IMR-90 (cell line): Measurements from ENCODE around the gene KCNH6. TPM values are rescaled to one million over a fixed set of nuclear protein-coding genes. Genes with fewer than 3 reads are reported as not detected.

Experiments used
- ATAC-seq: fragments of 200-7000 bp; cut with Tn5 transposase; 2 replicates; pipeline ENCODE4 v1.9.1; 2020; ENCODE audit warnings: low read depth, mild to moderate bottlenecking, moderate library complexity
- BruUV-seq: library from RNA; stranded (reverse); fragments of 400-500 nt; replicated peaks from 2 replicates; lab custom pipeline; 2021; lab: Mats Ljungman, UMichigan
- CTCF ChIA-PET: fragments of 300-600 bp; formaldehyde crosslinking; extraction: SDS; loops from one replicate; lab custom pipeline; 2021; ENCODE audit warnings: antibody characterized with exemption; lab: Yijun Ruan, JAX
- POLR2A ChIA-PET: fragments of 300-600 bp; sonication (Branson Sonifier 250); formaldehyde crosslinking; loops from one replicate; lab custom pipeline; 2022; ENCODE audit warnings: antibody characterized with exemption; ENCODE audit not compliant: unreplicated experiment; lab: Charles Lee
- DNase-seq: peaks from one replicate; pipeline ENCODE4 v3.0.0; 2013
- H2AFZ ChIP-seq: replicated peaks from 2 replicates; pipeline ENCODE3; 2013; ENCODE audit warnings: low read length, mild to moderate bottlenecking; ENCODE audit not compliant: poor library complexity
- H2AK5ac ChIP-seq: 2 replicates; pipeline ENCODE4 v1.6.1; 2013; ENCODE audit warnings: low read depth, low read length, inconsistent platforms
- H2AK9ac ChIP-seq: replicated peaks from 2 replicates; pipeline ENCODE3; 2013; ENCODE audit warnings: mild to moderate bottlenecking, low read depth, low read length, moderate library complexity; ENCODE audit not compliant: poor library complexity
- H2BK120ac ChIP-seq: 2 replicates; pipeline ENCODE4 v1.6.1; 2013; ENCODE audit warnings: low read depth, low read length, inconsistent platforms
- H2BK15ac ChIP-seq: 3 replicates; pipeline ENCODE4 v1.6.1; 2013; ENCODE audit warnings: low read depth, low read length, inconsistent platforms
- H2BK20ac ChIP-seq: 2 replicates; pipeline ENCODE4 v1.6.1; 2013; ENCODE audit warnings: low read depth, mild to moderate bottlenecking, inconsistent platforms, low read length, moderate library complexity
- H2BK5ac ChIP-seq: 2 replicates; pipeline ENCODE4 v1.6.1; 2013; ENCODE audit warnings: mild to moderate bottlenecking, low read depth, low read length, inconsistent platforms; ENCODE audit not compliant: poor library complexity, severe bottlenecking
- H3K14ac ChIP-seq: replicated peaks from 2 replicates; pipeline ENCODE4 v1.6.1; 2013; ENCODE audit warnings: low read depth, low read length, inconsistent platforms
- H3K18ac ChIP-seq: 2 replicates; pipeline ENCODE4 v1.6.1; 2013; ENCODE audit warnings: low read depth, low read length, control low read depth
- H3K23ac ChIP-seq: 2 replicates; pipeline ENCODE4 v1.6.1; 2013; ENCODE audit warnings: low read depth, low read length, inconsistent platforms
- H3K27ac ChIP-seq: 2 replicates; pipeline ENCODE4 v1.5.1; 2013; ENCODE audit warnings: mild to moderate bottlenecking, control low read depth, low read length; ENCODE audit not compliant: insufficient read depth
- H3K27me3 ChIP-seq: 2 replicates; pipeline ENCODE4 v1.6.1; 2013; ENCODE audit warnings: low read length; ENCODE audit not compliant: control insufficient read depth, insufficient read depth
- H3K36me3 ChIP-seq: 2 replicates; pipeline ENCODE4 v1.6.1; 2013; ENCODE audit warnings: low read length, mixed read lengths; ENCODE audit not compliant: control insufficient read depth, insufficient read depth
- H3K4ac ChIP-seq: 2 replicates; pipeline ENCODE4 v1.6.1; 2013; ENCODE audit warnings: low read depth, low read length, inconsistent platforms
- H3K4me1 ChIP-seq: 2 replicates; pipeline ENCODE4 v1.6.1; 2013; ENCODE audit warnings: low read length, mixed read lengths; ENCODE audit not compliant: control insufficient read depth, insufficient read depth
- H3K4me2 ChIP-seq: 2 replicates; pipeline ENCODE4 v1.6.1; 2013; ENCODE audit warnings: low read depth, mild to moderate bottlenecking, control low read depth, low read length, moderate library complexity
- H3K4me3 ChIP-seq: 2 replicates; pipeline ENCODE4 v1.5.1; 2013; ENCODE audit warnings: low read depth, mild to moderate bottlenecking, control low read depth, low read length, moderate library complexity; ENCODE audit not compliant: insufficient read depth
- H3K56ac ChIP-seq: 2 replicates; pipeline ENCODE4 v1.6.1; 2013; ENCODE audit warnings: low read length, inconsistent platforms; ENCODE audit not compliant: insufficient read depth; ENCODE audit errors: extremely low read depth
- H3K79me1 ChIP-seq, 2 experiments: 2 replicates each; pipeline ENCODE4 v1.6.1; 2013; ENCODE audit warnings: low read length in 2 of 2, inconsistent platforms in 1 of 2, low read depth in 1 of 2
- H3K9ac ChIP-seq: 2 replicates; pipeline ENCODE4 v1.6.1; 2013; ENCODE audit warnings: low read depth, low read length, control low read depth
- H3K9me1 ChIP-seq: 2 replicates; pipeline ENCODE4 v1.6.1; 2013; ENCODE audit warnings: low read length, inconsistent platforms; ENCODE audit not compliant: insufficient read depth
- H3K9me3 ChIP-seq: 2 replicates; pipeline ENCODE4 v1.6.1; 2013; ENCODE audit warnings: low read length; ENCODE audit not compliant: control insufficient read depth, insufficient read depth
- H4K20me1 ChIP-seq: 2 replicates; pipeline ENCODE4 v1.6.1; 2013; ENCODE audit warnings: low read length, inconsistent platforms; ENCODE audit not compliant: insufficient read depth
- H4K5ac ChIP-seq: 2 replicates; pipeline ENCODE4 v1.6.1; 2013; ENCODE audit warnings: mild to moderate bottlenecking, low read depth, low read length, control low read depth
- H4K8ac ChIP-seq, 2 experiments: 2 replicates each; pipeline ENCODE4 v1.6.1; 2013; ENCODE audit warnings: low read depth in 2 of 2, low read length in 2 of 2, control low read depth in 1 of 2, inconsistent platforms in 1 of 2
- H4K91ac ChIP-seq: 2 replicates; pipeline ENCODE4 v1.6.1; 2013; ENCODE audit warnings: low read depth, low read length, inconsistent platforms; ENCODE audit not compliant: insufficient read depth
- CEBPB ChIP-seq: IDR thresholded peaks from 2 replicates; pipeline ENCODE4 v1.6.1; 2012; ENCODE audit warnings: low read depth, low read length, improper control_type of control experiment
- CTCF ChIP-seq: conservative IDR thresholded peaks from 2 replicates; pipeline ENCODE4 v1.5.1; 2012; ENCODE audit warnings: mild to moderate bottlenecking, low read depth, low read length, improper control_type of control experiment
- ELK1 ChIP-seq: fragments of 150-350 bp; IDR thresholded peaks from 2 replicates; pipeline ENCODE4 v1.6.1; 2016; ENCODE audit warnings: low read depth, mild to moderate bottlenecking, low read length, moderate library complexity, borderline replicate concordance
- NFE2L2 ChIP-seq: fragments of 150-350 bp; IDR thresholded peaks from 2 replicates; pipeline ENCODE4 v1.6.1; 2016; ENCODE audit warnings: low read depth, mild to moderate bottlenecking, low read length
- POLR2A ChIP-seq: IDR thresholded peaks from 2 replicates; pipeline ENCODE4 v1.6.1; 2012; ENCODE audit warnings: mild to moderate bottlenecking, low read depth, low read length
- RCOR1 ChIP-seq: IDR thresholded peaks from 2 replicates; pipeline ENCODE4 v1.6.1; 2012; ENCODE audit warnings: mild to moderate bottlenecking, low read length, improper control_type of control experiment; ENCODE audit not compliant: insufficient replicate concordance
- SMC3 ChIP-seq: fragments of 150-350 bp; IDR thresholded peaks from 2 replicates; pipeline ENCODE4 v1.6.1; 2016; ENCODE audit warnings: low read depth, mild to moderate bottlenecking, antibody characterized with exemption, low read length, moderate library complexity
- WGBS, 2 experiments: methylation state at CpG; one replicate each; pipeline versions ENCODE4 v1.1.5 to v1.1.7; 2013; ENCODE audit warnings: missing lambda C conversion rate in 2 of 2; ENCODE audit not compliant: insufficient read length in 1 of 2; ENCODE audit errors: extremely low coverage in 2 of 2; 5-methylcytosine and 5-hydroxymethylcytosine counted together
- dilution Hi-C: fragments of 300-500 bp; cut with HindIII; formaldehyde crosslinking; loops from one replicate; pipeline ENCODE4 v1.14.3; 2018; ENCODE audit warnings: low sequenced_read_pairs; ENCODE audit not compliant: unreplicated experiment
- in situ Hi-C: fragments of 300-500 bp; cut with MboI; formaldehyde crosslinking; loops from 3 replicates; pipeline ENCODE4 v1.14.3; 2019; ENCODE audit warnings: low sequenced_read_pairs, inconsistent platforms, mixed read lengths
- intact Hi-C: fragments of 100-400 bp; cut with micrococcal nuclease; formaldehyde crosslinking; loops from 2 replicates; pipeline ENCODE4 v1.10.0; 2022
- polyA plus RNA-seq, 3 experiments: library from polyadenylated mRNA; depleted of rRNA; stranded (reverse); fragments of >200 nt; gene quantifications; 2 replicates each; pipeline ENCODE4 v1.2.3, GENCODE V29; 2012; ENCODE audit warnings: low replicate concordance in 1 of 3
- total RNA-seq: library from RNA; depleted of rRNA; stranded (reverse); fragments of >200 nt; gene quantifications from 2 replicates; pipeline ENCODE4 v1.2.3, GENCODE V29; 2012
- TF ChIP-seq, protein P1 (sequence below): fragments of 150-350 bp; IDR thresholded peaks from 2 replicates; pipeline ENCODE4 v1.6.1; 2017; ENCODE audit warnings: mild to moderate bottlenecking, antibody characterized with exemption, low read length, low read depth

The KCNH6 gene
- total and polyA plus RNA-seq, 2 of the 4 experiments (the other 2 are of a cell fraction): 0.17 to 0.18 TPM

DNA sequence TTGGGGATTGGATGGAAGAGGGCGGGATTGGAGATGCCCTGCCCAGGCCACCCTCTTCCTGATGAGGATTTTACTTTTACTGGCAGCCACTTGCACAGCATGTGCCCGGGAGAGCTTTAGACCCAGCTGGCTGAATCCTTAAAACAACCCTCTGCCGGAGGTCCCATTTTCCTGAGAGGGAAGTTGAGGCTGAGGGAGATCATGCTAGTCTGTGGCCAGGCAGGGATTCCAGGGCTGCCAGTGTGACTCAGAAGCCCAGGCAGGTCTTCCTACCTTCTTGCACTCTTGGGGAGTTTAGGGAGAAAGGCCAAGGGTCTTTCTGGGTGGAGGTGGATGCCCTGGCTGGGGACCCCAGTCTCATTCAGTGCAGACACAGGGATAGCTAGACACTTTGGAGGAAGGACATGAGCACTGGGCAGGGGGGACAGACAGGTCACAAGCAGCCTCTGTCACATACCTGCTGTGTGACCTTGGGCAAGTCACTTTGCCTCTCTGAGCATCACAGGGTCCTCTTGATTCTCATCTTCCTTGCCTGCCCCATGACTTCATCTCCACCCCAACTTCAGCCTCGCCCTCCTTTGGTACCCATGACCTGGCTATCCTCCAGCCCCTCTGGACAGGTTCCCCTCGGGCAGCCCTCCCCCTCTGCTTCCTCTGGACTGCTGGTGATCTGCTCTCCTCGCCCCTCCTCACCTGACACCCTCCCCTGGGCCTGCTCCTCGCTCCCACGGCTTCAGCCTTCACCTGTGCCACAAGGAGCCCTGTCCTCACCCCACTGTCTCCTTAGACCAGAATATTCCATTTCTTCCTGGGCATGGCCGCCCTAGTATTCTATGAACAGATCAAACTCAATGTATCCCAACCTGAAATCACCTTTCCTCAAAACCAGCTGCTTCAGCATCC is 15.8 kb downstream of the KCNH6 start (continued):
- no peak for TF ChIP-seq ELK1

DNA sequence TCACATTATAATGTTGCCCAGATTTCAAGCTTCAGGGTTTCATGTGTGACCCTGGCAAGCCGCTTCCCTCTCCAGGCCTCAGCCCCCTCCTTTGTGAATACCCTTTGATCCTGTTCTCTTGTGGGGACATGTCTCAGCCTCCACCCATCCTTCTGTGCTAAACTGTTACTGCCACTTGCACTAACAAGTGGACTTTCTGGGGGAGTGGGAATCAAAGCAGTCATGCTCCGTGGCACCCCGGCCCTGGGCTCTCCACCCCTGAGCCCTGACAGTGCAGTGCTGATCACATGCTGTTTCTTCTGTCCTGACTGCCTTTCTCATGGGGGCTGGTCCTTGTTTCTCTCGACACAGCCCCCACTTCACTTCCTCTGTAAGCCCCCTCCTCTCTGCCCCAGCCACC is 17.4 kb downstream of the KCNH6 start:
- Histone ChIP-seq H2AK5ac (no peak overlapping the region), H2BK5ac (no peak overlapping the region), H3K4ac (no peak overlapping the region), H2AK9ac (no peak overlapping the region), H3K56ac (no peak overlapping the region), H2BK15ac (no peak overlapping the region), H3K9me1 (no peaks in the 10 kb centered on the region; the same call in 1 of the 2 replicates), H3K18ac (no peak overlapping the region), H4K20me1 (no peaks in the 10 kb centered on the region), H3K4me1 (peaks cover 3% of the 10 kb centered on the region; the same call in 1 of the 2 replicates), H3K23ac (no peak overlapping the region), H3K27ac (no peak overlapping the region), H3K4me2 (no peak overlapping the region), H4K5ac (no peak overlapping the region), H3K36me3 (no peaks in the 10 kb centered on the region), H4K8ac (no peak overlapping the region), H2BK20ac (no peak overlapping the region), H4K91ac (no peak overlapping the region), H2AFZ (no peak overlapping the region), H3K9me3 (no peaks in the 10 kb centered on the region), H3K9ac (no peak overlapping the region), H3K79me1 (no peaks in the 10 kb centered on the region), H3K4me3 (no peak overlapping the region), H3K14ac (no peak overlapping the region), H2BK120ac (no peak overlapping the region), H3K27me3 (peaks cover 52% of the 10 kb centered on the region)
- intact Hi-C loops (no loop called here), dilution Hi-C loops (no loop called here), in situ Hi-C loops (no loop called here)
- DNase-seq (no peak), ATAC-seq (no peak)
- WGBS, 2 experiments: 80% methylated on average over 1 of the region's 4 CpGs; no CpG with 5 or more reads in 1 of the 2 experiments
- ChIA-PET POLR2A (no interaction called here), CTCF (no interaction called here)
- no TSS peak for BruUV-seq
- TF ChIP-seq SMC3 (no peak), RCOR1 (no peak), NFE2L2 (no peak), POLR2A (no peak), ELK1 (no peak), CTCF (no peak), CEBPB (no peak)
- TF ChIP-seq, protein P1, sequence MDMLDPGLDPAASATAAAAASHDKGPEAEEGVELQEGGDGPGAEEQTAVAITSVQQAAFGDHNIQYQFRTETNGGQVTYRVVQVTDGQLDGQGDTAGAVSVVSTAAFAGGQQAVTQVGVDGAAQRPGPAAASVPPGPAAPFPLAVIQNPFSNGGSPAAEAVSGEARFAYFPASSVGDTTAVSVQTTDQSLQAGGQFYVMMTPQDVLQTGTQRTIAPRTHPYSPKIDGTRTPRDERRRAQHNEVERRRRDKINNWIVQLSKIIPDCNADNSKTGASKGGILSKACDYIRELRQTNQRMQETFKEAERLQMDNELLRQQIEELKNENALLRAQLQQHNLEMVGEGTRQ: no peak
